T-helper 22 cell (primary cell): ENCODE data around the gene GNAI2.

Experiments used
- DNase-seq: peaks from one replicate; pipeline ENCODE4 v3.0.0-alpha.2; 2020; ENCODE audit warnings: low read depth

Gene GNAI2

DNA sequence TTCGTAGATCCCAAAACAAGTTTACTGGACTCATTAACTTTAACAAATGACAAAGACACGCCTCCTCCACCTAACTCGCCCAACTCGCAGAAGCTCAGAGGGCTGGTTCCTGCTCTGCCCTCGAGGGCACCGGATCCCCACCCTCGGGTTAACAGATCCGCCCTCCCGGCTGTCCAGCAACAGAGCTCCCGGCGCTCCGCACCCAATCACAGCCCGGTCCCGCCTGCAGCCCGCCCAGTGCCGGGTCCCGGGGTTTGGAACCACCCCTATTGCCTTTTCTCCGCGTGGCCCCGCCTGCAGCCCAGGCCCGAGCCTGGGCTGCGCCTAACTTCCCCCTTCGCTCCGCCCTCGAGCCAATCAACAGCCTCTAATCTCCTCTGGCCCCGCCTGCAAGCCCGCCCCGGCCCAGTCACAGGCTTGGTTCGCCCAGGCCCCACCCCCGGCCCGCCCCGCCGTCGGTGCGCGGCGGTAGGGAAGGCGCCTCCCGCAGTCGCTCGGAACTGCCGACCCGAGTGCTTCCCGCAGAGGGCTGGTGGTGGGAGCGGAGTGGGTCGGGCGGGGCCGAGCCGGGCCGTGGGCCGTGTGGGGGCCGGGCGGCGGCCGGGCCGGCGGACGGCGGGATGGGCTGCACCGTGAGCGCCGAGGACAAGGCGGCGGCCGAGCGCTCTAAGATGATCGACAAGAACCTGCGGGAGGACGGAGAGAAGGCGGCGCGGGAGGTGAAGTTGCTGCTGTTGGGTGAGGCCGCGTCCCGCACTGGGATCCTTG lies at the start of gene GNAI2:
Gene GNAI2, plus strand, starts transcription at position 489 of the 768 bp plus-strand sequence. Its CDS starts 132 bp downstream, at position 621.
- peak; percentile 98 for DNase-seq

GRCh38 chr3:50187750-50188149 lies 48.3 kb upstream of the GNAI2 start:
- DNase-seq: no peak

GRCh38 chr3:50189274-50189673 lies 46.7 kb upstream of the GNAI2 start:
- no peak for DNase-seq

- no peak for DNase-seq
These were observed 46.0 kb upstream of the GNAI2 start for GRCh38 chr3:50189989-50190388.

DNA sequence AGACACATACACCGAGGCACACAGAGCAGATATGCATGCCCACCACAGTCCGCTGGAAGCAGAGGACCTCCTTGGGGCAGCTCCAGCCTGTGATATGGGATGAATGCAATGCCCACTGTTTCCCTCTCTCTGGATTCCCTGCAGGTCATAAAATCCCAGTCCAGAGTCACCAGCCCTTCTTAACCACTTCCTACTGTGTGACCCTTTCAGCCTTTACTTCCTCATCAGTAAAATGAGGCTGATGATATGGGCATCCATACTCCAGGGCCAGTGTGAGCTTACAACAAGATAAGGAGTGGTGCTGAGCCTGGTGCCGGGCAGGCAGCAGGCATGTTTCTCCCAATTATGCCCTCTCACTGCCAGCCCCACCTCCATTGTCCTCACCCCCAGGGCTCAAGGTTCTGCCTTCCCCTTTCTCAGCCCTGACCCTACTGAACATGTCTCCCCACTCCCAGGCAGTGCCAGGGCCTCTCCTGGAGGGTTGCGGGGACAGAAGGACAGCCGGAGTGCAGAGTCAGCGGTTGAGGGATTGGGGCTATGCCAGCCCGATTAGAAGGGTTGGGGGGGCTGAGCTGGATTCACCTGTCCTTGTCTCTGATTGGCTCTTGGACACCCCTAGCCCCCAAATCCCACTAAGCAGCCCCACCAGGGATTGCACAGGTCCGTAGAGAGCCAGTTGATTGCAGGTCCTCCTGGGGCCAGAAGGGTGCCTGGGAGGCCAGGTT lies 44.9 kb upstream of the GNAI2 start, which contains the start of gene GNAT1:
Gene GNAT1, plus strand, starts transcription at position 675 of the 725 bp plus-strand sequence. CDS start 116 bp downstream, outside the sequence.
- no peak for DNase-seq

DNA sequence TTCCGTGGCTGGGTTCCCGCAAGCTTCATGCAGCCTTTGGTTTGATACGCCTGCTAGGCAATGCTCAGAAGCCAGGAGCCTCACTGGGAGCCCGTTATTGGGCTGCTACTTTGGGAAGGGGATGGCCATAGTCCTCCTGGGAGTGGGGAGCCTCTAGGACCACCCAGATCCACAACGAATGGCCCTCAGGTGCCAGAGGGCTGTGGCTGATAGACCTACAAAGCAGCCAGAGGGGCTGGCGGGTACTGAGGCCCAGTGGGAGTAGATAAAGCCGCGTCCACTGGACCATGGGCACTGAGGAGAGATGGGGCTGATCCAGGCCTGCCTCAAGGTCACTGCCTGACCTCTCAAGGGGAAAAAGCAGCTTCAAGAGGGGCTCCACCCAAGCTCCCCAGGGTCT lies 43.9 kb upstream of the GNAI2 start:
- no peak for DNase-seq

- peak; percentile 50 for DNase-seq
These were observed 43.3 kb upstream of the GNAI2 start for GRCh38 chr3:50192689-50193141.

- no peak for DNase-seq
These were observed 42.7 kb upstream of the GNAI2 start for GRCh38 chr3:50193286-50193685.

DNA sequence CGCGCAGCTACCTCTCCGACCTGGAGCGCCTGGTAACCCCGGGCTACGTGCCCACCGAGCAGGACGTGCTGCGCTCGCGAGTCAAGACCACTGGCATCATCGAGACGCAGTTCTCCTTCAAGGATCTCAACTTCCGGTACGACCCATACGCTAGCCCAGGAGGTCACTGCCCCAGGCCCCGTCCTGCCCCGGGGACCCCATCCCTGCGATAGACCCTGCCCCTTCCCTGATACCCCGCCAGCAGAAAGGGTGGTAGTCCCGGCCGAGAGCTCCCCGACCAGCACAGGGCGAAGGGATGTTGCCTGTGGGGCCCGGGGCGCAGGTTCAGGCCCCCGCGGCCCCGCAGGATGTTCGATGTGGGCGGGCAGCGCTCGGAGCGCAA lies 42.3 kb upstream of the GNAI2 start:
- no peak for DNase-seq

- peak; percentile 72 for DNase-seq
These were observed 41.7 kb upstream of the GNAI2 start for GRCh38 chr3:50194128-50194902.

DNA sequence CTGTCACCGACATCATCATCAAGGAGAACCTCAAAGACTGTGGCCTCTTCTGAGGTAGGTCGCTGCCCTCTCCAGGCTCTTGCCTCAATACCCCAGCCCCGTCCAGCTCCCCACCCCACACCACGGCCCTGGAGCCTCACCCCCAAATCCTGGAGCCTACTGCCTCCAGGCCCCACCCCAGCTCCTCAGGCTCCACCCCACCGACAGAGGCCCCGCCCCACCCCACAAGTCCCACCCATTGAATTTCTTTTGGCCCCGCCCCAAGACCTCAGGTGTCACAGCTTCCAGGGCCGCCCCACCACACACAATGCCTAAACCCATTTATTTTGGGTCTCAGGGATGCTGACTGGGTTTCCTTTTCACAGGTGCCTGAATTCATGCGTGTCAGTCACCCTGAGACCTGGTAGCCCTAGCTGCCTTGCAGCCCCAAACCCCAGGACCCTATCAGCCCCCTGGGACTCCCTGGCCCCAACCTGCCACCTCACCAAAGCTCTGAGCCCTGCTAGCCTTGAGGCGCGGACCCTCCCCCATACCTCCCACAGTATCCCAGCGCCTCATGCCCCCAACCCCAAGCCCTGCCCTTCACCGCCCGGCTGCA lies 41.0 kb upstream of the GNAI2 start:
- DNase-seq: no peak

DNA sequence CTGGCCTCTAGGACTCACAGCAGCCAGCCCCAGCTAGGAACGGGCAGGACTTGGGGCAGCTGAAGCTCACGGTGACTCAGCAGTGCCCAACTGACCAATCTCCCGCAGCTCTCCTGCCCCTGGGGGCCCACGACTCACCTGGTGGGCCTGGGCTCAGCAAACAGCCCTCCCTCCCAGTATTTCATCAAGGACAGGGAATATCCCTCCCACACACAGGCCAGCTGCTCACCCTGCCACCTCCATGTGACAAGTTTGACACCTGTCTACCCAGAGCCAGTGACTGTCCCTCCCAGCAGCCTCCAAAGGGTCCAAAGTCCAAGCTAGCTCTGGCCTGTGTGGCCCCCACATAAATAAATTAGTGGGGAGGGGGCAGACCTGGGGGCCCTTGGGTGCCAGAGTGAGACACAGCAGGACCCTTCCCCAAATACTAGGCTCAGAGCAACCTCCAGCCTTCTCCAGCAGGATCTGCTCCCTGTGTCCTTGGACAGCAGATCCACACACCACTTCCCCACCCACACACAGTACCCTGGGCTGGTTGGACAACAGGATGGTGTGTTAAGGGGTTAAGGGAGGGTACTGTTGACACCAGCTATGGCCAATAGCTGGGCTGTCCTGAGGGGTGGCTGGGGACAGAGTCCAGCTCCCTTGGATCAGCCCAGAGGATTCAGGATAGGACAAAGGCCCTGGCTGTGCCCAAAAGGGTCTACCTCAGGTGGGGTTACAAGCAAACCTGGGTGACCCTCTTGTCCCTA lies 40.3 kb upstream of the GNAI2 start:
- no peak for DNase-seq

- DNase-seq: no peak
These were observed 39.7 kb upstream of the GNAI2 start for GRCh38 chr3:50196253-50196801.

- no peak for DNase-seq
These were observed 34.3 kb upstream of the GNAI2 start for GRCh38 chr3:50201573-50202315.

- DNase-seq: no peak
These were observed 33.5 kb upstream of the GNAI2 start for GRCh38 chr3:50202353-50203112.

DNA sequence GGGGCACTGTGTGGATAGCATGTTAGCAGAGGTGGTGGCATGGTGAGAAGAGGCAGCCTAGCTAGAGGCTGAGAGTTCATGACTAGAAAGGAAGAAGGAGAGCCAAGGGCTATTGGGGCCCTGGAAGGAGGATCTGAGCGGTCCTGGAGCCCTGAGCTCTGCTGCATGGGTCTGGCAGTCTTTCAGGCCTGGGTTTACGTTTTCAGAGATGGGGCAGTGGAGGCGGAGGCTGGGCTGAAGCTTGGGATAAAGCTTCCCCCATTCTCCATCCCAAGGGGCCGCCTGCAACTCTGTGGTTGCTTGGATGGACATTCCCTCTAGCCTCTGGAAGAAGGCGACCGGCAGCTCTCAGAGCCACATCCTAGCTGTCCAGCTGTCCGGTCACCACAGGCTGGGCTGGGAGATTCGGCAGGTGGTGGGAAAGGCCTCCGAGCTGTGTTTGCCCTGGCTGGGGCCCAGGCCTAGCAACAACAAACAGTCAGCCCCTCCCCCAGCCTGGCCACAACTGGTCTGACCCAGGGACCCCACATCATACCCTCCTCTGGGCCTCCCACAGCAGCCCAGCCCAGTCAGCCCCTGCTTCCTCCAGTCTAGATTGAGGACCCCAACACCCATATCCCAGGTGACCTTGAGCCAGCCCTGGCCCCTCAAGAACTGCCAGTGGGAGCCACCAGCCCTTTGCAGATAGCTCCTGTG lies 32.7 kb upstream of the GNAI2 start:
- no peak for DNase-seq

GRCh38 chr3:50203809-50204803 lies 31.9 kb upstream of the GNAI2 start:
- no peak for DNase-seq
